HL-60 (cell line): ENCODE measurements around the gene AGPAT3.

Experiments
- DNase-seq, 2 experiments: peaks; one replicate each; pipeline ENCODE4 v3.0.0-alpha.2; 2010 to 2020; ENCODE audit warnings: low read depth in 1 of 2, low spot score in 1 of 2
- H3K27ac ChIP-seq: fragments of 250-450 bp; sonication (Bioruptor Pico); replicated peaks from 2 replicates; pipeline ENCODE4 v1.5.1; 2020; ENCODE audit warnings: mild to moderate bottlenecking, moderate library complexity
- H3K27me3 ChIP-seq: fragments of 250-450 bp; sonication (Bioruptor Pico); 2 replicates; pipeline ENCODE4 v1.5.1; 2021; ENCODE audit warnings: mild to moderate bottlenecking, moderate library complexity; ENCODE audit not compliant: insufficient read depth, poor library complexity, severe bottlenecking
- H3K4me3 ChIP-seq: replicated peaks from 2 replicates; pipeline ENCODE4 v1.5.1; 2011; ENCODE audit warnings: mild to moderate bottlenecking, control low read depth, low read length; ENCODE audit not compliant: insufficient read depth
- GABPA ChIP-seq: IDR thresholded peaks from 2 replicates; pipeline ENCODE4 v1.6.1; 2012; ENCODE audit warnings: low read depth
- POLR2AphosphoS5 ChIP-seq: IDR thresholded peaks from 2 replicates; pipeline ENCODE4 v1.6.1; 2012; ENCODE audit warnings: low read depth
- SPI1 ChIP-seq: IDR thresholded peaks from 2 replicates; pipeline ENCODE4 v1.6.1; 2012; ENCODE audit warnings: low read depth, mild to moderate bottlenecking, borderline replicate concordance
- long read RNA-seq: library from polyadenylated mRNA; unstranded; transcript quantifications from one replicate; pipeline ENCODE4 v2.0.0, GENCODE V29; 2020
- TF ChIP-seq, protein P1 (sequence below): IDR thresholded peaks from 2 replicates; pipeline ENCODE4 v1.6.1; 2012; ENCODE audit warnings: low read depth; ENCODE audit not compliant: insufficient replicate concordance
- TF ChIP-seq, protein P2 (sequence below): IDR thresholded peaks from one replicate; pipeline ENCODE4 v1.5.1; 2011; ENCODE audit warnings: low read length, control low read depth, inconsistent platforms; ENCODE audit not compliant: insufficient read depth

The AGPAT3 gene, protein sequence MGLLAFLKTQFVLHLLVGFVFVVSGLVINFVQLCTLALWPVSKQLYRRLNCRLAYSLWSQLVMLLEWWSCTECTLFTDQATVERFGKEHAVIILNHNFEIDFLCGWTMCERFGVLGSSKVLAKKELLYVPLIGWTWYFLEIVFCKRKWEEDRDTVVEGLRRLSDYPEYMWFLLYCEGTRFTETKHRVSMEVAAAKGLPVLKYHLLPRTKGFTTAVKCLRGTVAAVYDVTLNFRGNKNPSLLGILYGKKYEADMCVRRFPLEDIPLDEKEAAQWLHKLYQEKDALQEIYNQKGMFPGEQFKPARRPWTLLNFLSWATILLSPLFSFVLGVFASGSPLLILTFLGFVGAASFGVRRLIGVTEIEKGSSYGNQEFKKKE
- long read RNA-seq, partial matches to known transcripts, result 0 of 17 reads
- long read RNA-seq, other reads (novel, unspliced or antisense), result 17 of 17 reads

DNA sequence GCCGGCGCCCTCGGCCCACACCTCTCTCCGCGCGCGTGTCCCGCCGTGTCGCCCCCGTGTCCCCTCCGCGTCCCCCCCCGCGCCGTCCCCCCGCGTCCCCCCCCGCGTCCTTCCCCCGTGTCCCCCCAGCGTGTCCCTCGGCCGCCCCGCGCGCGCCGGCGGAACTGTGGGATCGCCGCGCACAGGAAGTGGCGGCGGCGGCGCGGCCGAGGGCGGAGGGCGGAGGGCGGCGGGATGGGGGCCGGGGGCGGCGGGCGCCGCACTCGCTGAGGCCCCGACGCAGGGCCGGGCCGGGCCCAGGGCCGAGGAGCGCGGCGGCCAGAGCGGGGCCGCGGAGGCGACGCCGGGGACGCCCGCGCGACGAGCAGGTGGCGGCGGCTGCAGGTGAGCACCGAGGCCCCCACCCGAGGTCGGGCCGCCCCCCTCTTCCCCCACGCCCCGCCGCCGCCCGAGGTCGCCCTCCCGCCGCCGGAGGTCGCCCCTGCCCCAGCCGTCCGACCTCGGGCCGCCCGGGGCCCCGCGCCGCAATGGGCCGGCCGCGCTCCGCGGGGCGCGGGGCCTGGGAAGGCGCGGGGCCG lies at the start of gene AGPAT3:
TSS of gene AGPAT3 (plus strand) at position 262 of the 578 bp plus-strand sequence. CDS start 94,459 bp downstream, outside the sequence.
- TF ChIP-seq POLR2AphosphoS5, result no peak
- TF ChIP-seq, protein P1, sequence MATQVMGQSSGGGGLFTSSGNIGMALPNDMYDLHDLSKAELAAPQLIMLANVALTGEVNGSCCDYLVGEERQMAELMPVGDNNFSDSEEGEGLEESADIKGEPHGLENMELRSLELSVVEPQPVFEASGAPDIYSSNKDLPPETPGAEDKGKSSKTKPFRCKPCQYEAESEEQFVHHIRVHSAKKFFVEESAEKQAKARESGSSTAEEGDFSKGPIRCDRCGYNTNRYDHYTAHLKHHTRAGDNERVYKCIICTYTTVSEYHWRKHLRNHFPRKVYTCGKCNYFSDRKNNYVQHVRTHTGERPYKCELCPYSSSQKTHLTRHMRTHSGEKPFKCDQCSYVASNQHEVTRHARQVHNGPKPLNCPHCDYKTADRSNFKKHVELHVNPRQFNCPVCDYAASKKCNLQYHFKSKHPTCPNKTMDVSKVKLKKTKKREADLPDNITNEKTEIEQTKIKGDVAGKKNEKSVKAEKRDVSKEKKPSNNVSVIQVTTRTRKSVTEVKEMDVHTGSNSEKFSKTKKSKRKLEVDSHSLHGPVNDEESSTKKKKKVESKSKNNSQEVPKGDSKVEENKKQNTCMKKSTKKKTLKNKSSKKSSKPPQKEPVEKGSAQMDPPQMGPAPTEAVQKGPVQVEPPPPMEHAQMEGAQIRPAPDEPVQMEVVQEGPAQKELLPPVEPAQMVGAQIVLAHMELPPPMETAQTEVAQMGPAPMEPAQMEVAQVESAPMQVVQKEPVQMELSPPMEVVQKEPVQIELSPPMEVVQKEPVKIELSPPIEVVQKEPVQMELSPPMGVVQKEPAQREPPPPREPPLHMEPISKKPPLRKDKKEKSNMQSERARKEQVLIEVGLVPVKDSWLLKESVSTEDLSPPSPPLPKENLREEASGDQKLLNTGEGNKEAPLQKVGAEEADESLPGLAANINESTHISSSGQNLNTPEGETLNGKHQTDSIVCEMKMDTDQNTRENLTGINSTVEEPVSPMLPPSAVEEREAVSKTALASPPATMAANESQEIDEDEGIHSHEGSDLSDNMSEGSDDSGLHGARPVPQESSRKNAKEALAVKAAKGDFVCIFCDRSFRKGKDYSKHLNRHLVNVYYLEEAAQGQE, result no peak
- TF ChIP-seq, protein P2, sequence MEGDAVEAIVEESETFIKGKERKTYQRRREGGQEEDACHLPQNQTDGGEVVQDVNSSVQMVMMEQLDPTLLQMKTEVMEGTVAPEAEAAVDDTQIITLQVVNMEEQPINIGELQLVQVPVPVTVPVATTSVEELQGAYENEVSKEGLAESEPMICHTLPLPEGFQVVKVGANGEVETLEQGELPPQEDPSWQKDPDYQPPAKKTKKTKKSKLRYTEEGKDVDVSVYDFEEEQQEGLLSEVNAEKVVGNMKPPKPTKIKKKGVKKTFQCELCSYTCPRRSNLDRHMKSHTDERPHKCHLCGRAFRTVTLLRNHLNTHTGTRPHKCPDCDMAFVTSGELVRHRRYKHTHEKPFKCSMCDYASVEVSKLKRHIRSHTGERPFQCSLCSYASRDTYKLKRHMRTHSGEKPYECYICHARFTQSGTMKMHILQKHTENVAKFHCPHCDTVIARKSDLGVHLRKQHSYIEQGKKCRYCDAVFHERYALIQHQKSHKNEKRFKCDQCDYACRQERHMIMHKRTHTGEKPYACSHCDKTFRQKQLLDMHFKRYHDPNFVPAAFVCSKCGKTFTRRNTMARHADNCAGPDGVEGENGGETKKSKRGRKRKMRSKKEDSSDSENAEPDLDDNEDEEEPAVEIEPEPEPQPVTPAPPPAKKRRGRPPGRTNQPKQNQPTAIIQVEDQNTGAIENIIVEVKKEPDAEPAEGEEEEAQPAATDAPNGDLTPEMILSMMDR, result no peak
- no peak for TF ChIP-seq SPI1
- Histone ChIP-seq H3K27me3 (no peaks in the 10 kb centered on the region), H3K27ac (peak within 1 kb of the TSS; percentile 73), H3K4me3 (peak within 1 kb of the TSS; percentile 68)
- peak; percentile 18 to 32 for DNase-seq

DNA sequence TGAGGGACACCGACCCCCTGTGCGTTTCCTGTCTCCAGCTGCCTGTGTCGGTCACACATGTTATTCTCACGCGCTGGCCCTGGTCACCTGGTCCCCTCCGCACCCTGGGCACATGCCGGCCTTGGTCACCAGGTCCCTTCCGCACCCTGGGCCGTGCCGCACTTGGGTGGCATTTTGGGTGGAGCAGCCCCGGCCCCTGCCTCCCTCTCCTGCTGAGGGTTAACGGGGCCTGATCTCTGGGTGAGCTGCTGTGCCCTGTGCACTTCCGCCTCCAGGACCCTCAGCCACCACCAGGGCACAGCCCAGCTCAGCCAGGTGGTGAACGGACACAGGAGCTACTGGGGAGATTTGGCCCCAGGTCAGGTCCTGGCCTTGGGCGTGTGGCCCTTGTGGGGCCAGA lies 49.0 kb upstream of the AGPAT3 start:
- H3K27ac ChIP-seq, result no peak overlapping the region
- H3K4me3 ChIP-seq, result no peak overlapping the region
- DNase-seq, result no peak
- no peaks in the 10 kb centered on the region for H3K27me3 ChIP-seq
- TF ChIP-seq, protein P2, result no peak

GRCh38 chr21:43816611-43817071 lies 48.4 kb upstream of the AGPAT3 start:
- H3K27me3 ChIP-seq, result no peaks in the 10 kb centered on the region
- no peak for DNase-seq
- no peak for TF ChIP-seq SPI1
- TF ChIP-seq, protein P1, result no peak
- TF ChIP-seq, protein P2, result no peak
- no peak for TF ChIP-seq GABPA
- no peak for TF ChIP-seq POLR2AphosphoS5

More at GRCh38 chr21:43816611-43817071, 48.4 kb upstream of the AGPAT3 start:
- Histone ChIP-seq H3K27ac (no peak overlapping the region), H3K4me3 (no peak overlapping the region)
